HG02938 (cell line): ENCODE measurements around the gene CEP295NL.
A peak's percentile ranks its signal among the peaks of the same experiment; 100 is the strongest.
"Not testable (repeated sequence)": the region's sequence is repeated elsewhere in the genome, so short reads cannot be mapped to it uniquely, and the experiment has no call there.

Source experiments
- ATAC-seq: cut with Tn5 transposase; IDR thresholded peaks from one replicate; pipeline ENCODE4 v1.9.1; 2021; ENCODE audit warnings: mild to moderate bottlenecking, moderate library complexity; ENCODE audit not compliant: unreplicated experiment

Gene CEP295NL

GRCh38 chr17:78867046-78867445, 36.0 kb downstream of the CEP295NL start:
- ATAC-seq = not testable (repeated sequence)

- ATAC-seq = no peak
These were observed 37.2 kb downstream of the CEP295NL start for GRCh38 chr17:78865682-78866390.

GRCh38 chr17:78864117-78864516, 38.9 kb downstream of the CEP295NL start:
- no peak for ATAC-seq

- ATAC-seq = no peak
These were observed 40.7 kb downstream of the CEP295NL start for GRCh38 chr17:78862073-78863023.

- no peak for ATAC-seq
These were observed 41.8 kb downstream of the CEP295NL start for GRCh38 chr17:78861229-78861628.

- ATAC-seq = no peak
These were observed 44.0 kb downstream of the CEP295NL start for GRCh38 chr17:78859051-78859450.

GRCh38 chr17:78857266-78857665, 45.7 kb downstream of the CEP295NL start:
- ATAC-seq = no peak

GRCh38 chr17:78855561-78856165, 47.3 kb downstream of the CEP295NL start:
- ATAC-seq = no peak

GRCh38 chr17:78854508-78854907, 48.5 kb downstream of the CEP295NL start:
- ATAC-seq = no peak

- no peak for ATAC-seq
These were observed 49.0 kb downstream of the CEP295NL start for GRCh38 chr17:78853926-78854394.

- ATAC-seq = no peak
These were observed 50.3 kb downstream of the CEP295NL start for GRCh38 chr17:78852709-78853121.

- ATAC-seq = no peak
These were observed 54.0 kb downstream of the CEP295NL start for GRCh38 chr17:78849026-78849425.

GRCh38 chr17:78847052-78847451, 55.9 kb downstream of the CEP295NL start:
- ATAC-seq = no peak

- no peak for ATAC-seq
These were observed 58.5 kb downstream of the CEP295NL start for GRCh38 chr17:78844301-78845005.

GRCh38 chr17:78842881-78843565, 60.0 kb downstream of the CEP295NL start:
- ATAC-seq = no peak

GRCh38 chr17:78840780-78841611, 62.0 kb downstream of the CEP295NL start, which contains the start of gene USP36:
Gene USP36 (minus strand): TSS chr17:78840814. CDS start chr17:78836363, 4,451 bp downstream.
- peak; percentile 87 for ATAC-seq
